GM12892 (cell line): Measurements from ENCODE around the gene OR13C2.

ENCODE experiments used
- POLR2A ChIP-seq: IDR thresholded peaks from 2 replicates; pipeline ENCODE4 v1.6.1; 2011; ENCODE audit warnings: low read depth, low read length, control low read depth
- POLR2AphosphoS5 ChIP-seq: IDR thresholded peaks from 2 replicates; pipeline ENCODE4 v1.6.1; 2011; ENCODE audit warnings: low read depth, low read length, control low read depth
- TAF1 ChIP-seq: IDR thresholded peaks from 2 replicates; pipeline ENCODE4 v1.6.1; 2011; ENCODE audit warnings: low read depth, mild to moderate bottlenecking, control low read depth, low read length, borderline replicate concordance

DNA sequence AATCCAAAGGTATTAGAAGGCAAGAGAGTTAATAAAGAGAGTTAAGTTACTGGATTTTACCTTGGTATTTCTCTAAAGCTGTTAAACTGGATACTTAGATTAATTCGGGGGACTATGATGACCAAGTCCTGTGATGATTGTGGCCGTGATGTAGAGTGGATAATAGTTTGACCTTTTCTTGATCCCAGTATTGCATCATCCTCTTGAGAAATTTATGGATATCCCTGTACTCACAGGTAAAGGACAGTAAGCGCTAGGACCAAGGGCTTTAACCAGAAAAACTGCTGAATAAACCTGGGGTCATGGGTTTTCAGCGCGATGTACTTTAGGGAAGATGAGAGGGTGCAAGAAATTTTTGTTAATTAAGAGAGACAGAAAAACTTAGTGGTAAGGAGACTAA, 28.2 kb downstream of the OR13C2 start:
- TF ChIP-seq POLR2AphosphoS5: no peak
- no peak for TF ChIP-seq POLR2A
- TF ChIP-seq TAF1: no peak
